Duodenal mucosa (tissue), 2 donors: ENCODE measurements around the gene NEDD9.

Source experiments
- H3K27ac ChIP-seq: one replicate; pipeline ENCODE4 v1.7.0; 2013; ENCODE audit warnings: low read depth, low read length
- H3K27me3 ChIP-seq, 2 donors: one replicate each; pipeline ENCODE4 v1.7.0; 2013; ENCODE audit warnings: low read length in 2 of 2, control low read depth in 1 of 2; ENCODE audit not compliant: insufficient read depth in 2 of 2, control insufficient read depth in 1 of 2
- H3K36me3 ChIP-seq, 2 donors: one replicate each; pipeline ENCODE4 v1.7.0; 2013; ENCODE audit warnings: low read length in 2 of 2, control low read depth in 1 of 2; ENCODE audit not compliant: insufficient read depth in 2 of 2, control insufficient read depth in 1 of 2
- H3K4me1 ChIP-seq, 2 donors: one replicate each; pipeline ENCODE4 v1.7.0; 2013; ENCODE audit warnings: low read length in 2 of 2, control low read depth in 1 of 2; ENCODE audit not compliant: insufficient read depth in 2 of 2, control insufficient read depth in 1 of 2
- H3K4me3 ChIP-seq, 2 donors: one replicate each; pipeline ENCODE4 v1.7.0; 2013; ENCODE audit warnings: low read length in 2 of 2, low read depth in 1 of 2
- H3K9ac ChIP-seq, 2 donors: one replicate each; pipeline ENCODE4 v1.7.0; 2013; ENCODE audit warnings: low read length in 2 of 2, low read depth in 1 of 2
- H3K9me3 ChIP-seq, 2 donors: one replicate each; pipeline ENCODE4 v1.7.0; 2013; ENCODE audit warnings: low read length in 2 of 2, control low read depth in 1 of 2; ENCODE audit not compliant: control insufficient read depth in 1 of 2

Gene NEDD9

GRCh38 chr6:11164717-11165646, 67.5 kb downstream of the NEDD9 start:
- no peaks in the 10 kb centered on the region for H3K4me1 ChIP-seq
- H3K4me3 ChIP-seq, result no peak overlapping the region
- H3K9me3 ChIP-seq, result no peaks in the 10 kb centered on the region
- H3K36me3 ChIP-seq, result no peaks in the 10 kb centered on the region
- H3K27ac ChIP-seq, result no peak overlapping the region
- no peaks in the 10 kb centered on the region for H3K27me3 ChIP-seq
- no peak overlapping the region for H3K9ac ChIP-seq

- Histone ChIP-seq H3K36me3 (no peaks in the 10 kb centered on the region), H3K9ac (no peak overlapping the region), H3K4me3 (no peak overlapping the region), H3K9me3 (no peaks in the 10 kb centered on the region), H3K27ac (no peak overlapping the region), H3K27me3 (no peaks in the 10 kb centered on the region), H3K4me1 (no peaks in the 10 kb centered on the region)
These were observed 68.5 kb downstream of the NEDD9 start for GRCh38 chr6:11163932-11164331.

- Histone ChIP-seq H3K4me3 (no peak overlapping the region), H3K9me3 (no peaks in the 10 kb centered on the region), H3K36me3 (no peaks in the 10 kb centered on the region), H3K27ac (no peak overlapping the region), H3K4me1 (no peaks in the 10 kb centered on the region), H3K9ac (no peak overlapping the region), H3K27me3 (no peaks in the 10 kb centered on the region)
These were observed 70.2 kb downstream of the NEDD9 start for GRCh38 chr6:11162262-11162661.

- Histone ChIP-seq H3K9ac (no peak overlapping the region), H3K27ac (no peak overlapping the region), H3K4me1 (no peaks in the 10 kb centered on the region), H3K27me3 (no peaks in the 10 kb centered on the region), H3K9me3 (no peaks in the 10 kb centered on the region), H3K36me3 (no peaks in the 10 kb centered on the region), H3K4me3 (no peak overlapping the region)
These were observed 71.2 kb downstream of the NEDD9 start for GRCh38 chr6:11161031-11161956.

GRCh38 chr6:11160199-11160598, 72.3 kb downstream of the NEDD9 start:
- H3K9me3 ChIP-seq, result no peaks in the 10 kb centered on the region
- H3K27ac ChIP-seq, result no peak overlapping the region
- no peak overlapping the region for H3K9ac ChIP-seq
- no peaks in the 10 kb centered on the region for H3K36me3 ChIP-seq
- no peaks in the 10 kb centered on the region for H3K27me3 ChIP-seq
- no peak overlapping the region for H3K4me3 ChIP-seq
- H3K4me1 ChIP-seq, result no peaks in the 10 kb centered on the region

- H3K36me3 ChIP-seq, result no peaks in the 10 kb centered on the region
- H3K9me3 ChIP-seq, result no peaks in the 10 kb centered on the region
- H3K9ac ChIP-seq, result no peak overlapping the region
- no peak overlapping the region for H3K4me3 ChIP-seq
- no peaks in the 10 kb centered on the region for H3K4me1 ChIP-seq
- no peaks in the 10 kb centered on the region for H3K27me3 ChIP-seq
- no peak overlapping the region for H3K27ac ChIP-seq
These were observed 76.9 kb downstream of the NEDD9 start for GRCh38 chr6:11155589-11155988.

GRCh38 chr6:11153447-11153846, 79.0 kb downstream of the NEDD9 start:
- no peak overlapping the region for H3K9ac ChIP-seq
- no peaks in the 10 kb centered on the region for H3K27me3 ChIP-seq
- H3K4me3 ChIP-seq, result no peak overlapping the region
- no peaks in the 10 kb centered on the region for H3K36me3 ChIP-seq
- no peak overlapping the region for H3K27ac ChIP-seq
- H3K9me3 ChIP-seq, result no peaks in the 10 kb centered on the region
- H3K4me1 ChIP-seq, result no peaks in the 10 kb centered on the region

- Histone ChIP-seq H3K9me3 (no peaks in the 10 kb centered on the region), H3K36me3 (no peaks in the 10 kb centered on the region), H3K27ac (no peak overlapping the region), H3K4me1 (no peaks in the 10 kb centered on the region), H3K4me3 (no peak overlapping the region), H3K27me3 (no peaks in the 10 kb centered on the region), H3K9ac (no peak overlapping the region)
These were observed 79.9 kb downstream of the NEDD9 start for GRCh38 chr6:11152581-11152980.

GRCh38 chr6:11151488-11151887, 81.0 kb downstream of the NEDD9 start:
- H3K27me3 ChIP-seq, result no peaks in the 10 kb centered on the region
- no peaks in the 10 kb centered on the region for H3K36me3 ChIP-seq
- no peak overlapping the region for H3K4me3 ChIP-seq
- H3K27ac ChIP-seq, result no peak overlapping the region
- H3K4me1 ChIP-seq, result no peaks in the 10 kb centered on the region
- no peak overlapping the region for H3K9ac ChIP-seq
- no peaks in the 10 kb centered on the region for H3K9me3 ChIP-seq

- H3K4me1 ChIP-seq, result no peaks in the 10 kb centered on the region
- no peak overlapping the region for H3K9ac ChIP-seq
- no peak overlapping the region for H3K27ac ChIP-seq
- no peak overlapping the region for H3K4me3 ChIP-seq
- H3K9me3 ChIP-seq, result no peaks in the 10 kb centered on the region
- H3K36me3 ChIP-seq, result no peaks in the 10 kb centered on the region
- no peaks in the 10 kb centered on the region for H3K27me3 ChIP-seq
These were observed 82.9 kb downstream of the NEDD9 start for GRCh38 chr6:11149551-11149950.
